C4-2B (cell line): ENCODE data around the gene SGPP2.

ENCODE experiments used
- H3K27ac ChIP-seq: fragments of 450-650 bp; 2 replicates; pipeline ENCODE4 v1.5.1; 2017
- CTCF ChIP-seq: fragments of 450-650 bp; conservative IDR thresholded peaks from 2 replicates; pipeline ENCODE4 v1.5.1; 2017; ENCODE audit warnings: mild to moderate bottlenecking
- ZFX ChIP-seq: fragments of 450-650 bp; IDR thresholded peaks from 2 replicates; pipeline ENCODE4 v1.6.1; 2017

The SGPP2 gene

DNA sequence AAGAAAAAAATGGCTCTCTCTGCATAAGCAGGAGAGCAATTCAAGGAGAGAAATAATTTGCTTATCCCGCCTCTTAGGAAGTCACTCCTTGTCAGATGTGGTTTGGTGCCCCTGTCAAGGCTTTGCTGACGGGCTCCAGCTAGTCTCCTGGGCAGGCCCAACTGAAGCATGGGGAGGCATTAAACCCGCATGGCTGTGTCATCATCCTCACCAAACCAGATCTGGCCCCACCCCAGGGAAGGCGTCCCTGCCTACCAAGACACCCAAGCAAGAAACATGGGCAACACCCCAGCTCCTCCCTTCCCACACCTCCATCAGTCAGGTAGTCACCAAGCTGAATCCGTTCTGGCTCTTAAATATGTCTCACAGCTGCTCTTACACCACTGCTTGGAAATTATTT is 108.0 kb downstream of the SGPP2 start:
- TF ChIP-seq ZFX (no peak), CTCF (no peak)
- H3K27ac ChIP-seq = no peak overlapping the region

DNA sequence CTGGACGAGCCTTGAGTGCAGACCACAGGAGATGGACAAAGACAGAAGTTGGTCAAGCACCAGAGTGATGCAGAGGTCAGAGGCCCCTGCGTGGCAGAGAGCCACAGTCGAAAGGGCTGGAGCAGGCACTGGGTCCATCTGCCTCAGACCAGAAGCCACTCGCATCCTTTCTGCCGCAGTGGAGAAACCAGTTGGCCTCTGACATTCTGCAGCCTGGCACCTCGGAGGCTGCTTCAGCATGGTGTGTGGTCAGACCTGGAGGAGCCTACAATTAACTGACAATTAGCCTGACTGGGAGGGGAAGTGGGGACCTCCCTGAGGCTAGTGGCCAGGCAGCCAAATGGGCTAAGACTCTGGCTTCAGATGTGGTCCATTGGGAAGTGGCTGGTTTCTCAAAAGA is 111.1 kb downstream of the SGPP2 start:
- TF ChIP-seq CTCF = no peak
- TF ChIP-seq ZFX = no peak
- H3K27ac ChIP-seq = no peak overlapping the region

- no peak for TF ChIP-seq CTCF
- TF ChIP-seq ZFX = no peak
- H3K27ac ChIP-seq = no peak overlapping the region
Measured at GRCh38 chr2:222538535-222538934, 114.2 kb downstream of the SGPP2 start.

DNA sequence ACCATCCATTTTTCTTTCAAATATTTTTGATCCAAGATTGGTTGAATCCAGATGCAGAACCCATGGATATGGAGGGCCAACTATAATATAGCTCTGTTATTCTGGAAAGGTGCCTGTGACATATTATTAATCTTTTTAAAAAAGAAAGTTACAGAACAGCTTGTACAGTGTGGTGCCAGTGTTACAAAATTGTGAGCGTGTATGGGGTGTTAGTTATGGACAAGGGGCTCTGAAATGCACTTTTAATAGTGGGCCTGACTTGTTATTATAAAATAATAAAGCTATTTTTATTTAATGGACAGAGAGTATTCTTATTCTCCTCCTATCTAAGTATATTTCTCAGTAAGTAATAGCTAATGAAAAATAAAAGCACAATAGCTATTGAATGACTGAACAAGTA is 120.3 kb downstream of the SGPP2 start:
- H3K27ac ChIP-seq = no peak overlapping the region
- TF ChIP-seq ZFX (no peak), CTCF (no peak)

GRCh38 chr2:222545823-222546795 is 121.8 kb downstream of the SGPP2 start:
- TF ChIP-seq CTCF = no peak
- no peak for TF ChIP-seq ZFX
- no peak overlapping the region for H3K27ac ChIP-seq

- TF ChIP-seq ZFX = no peak
- no peak for TF ChIP-seq CTCF
- no peak overlapping the region for H3K27ac ChIP-seq
Measured at GRCh38 chr2:222547083-222547482, 122.7 kb downstream of the SGPP2 start.

GRCh38 chr2:222548992-222549391 is 124.6 kb downstream of the SGPP2 start:
- TF ChIP-seq ZFX = no peak
- TF ChIP-seq CTCF = no peak
- no peak overlapping the region for H3K27ac ChIP-seq
